Right lung (tissue), 5 donors: ENCODE data around the gene DTYMK. TPM values are rescaled to one million over a fixed set of nuclear protein-coding genes. Genes with fewer than 3 reads are reported as not detected.

ENCODE experiments used
- DNase-seq, 2 donors: peaks; one replicate each; pipeline ENCODE4 v3.0.0-alpha.2; 2013
- polyA plus RNA-seq, 5 donors: library from polyadenylated mRNA; unstranded; fragments of 120-200 nt; gene quantifications; one replicate each; pipeline versions ENCODE4 v1.2.1 to v1.2.3, GENCODE V29; 2013; ENCODE audit warnings: inconsistent platforms in 1 of 5, low replicate concordance in 1 of 5; ENCODE audit not compliant: insufficient read length in 5 of 5, insufficient read depth in 1 of 5

DTYMK gene
- polyA plus RNA-seq, 5 donors: 36.1 to 54.2 (median 46.0) TPM

- DNase-seq: no peak
Measured at GRCh38 chr2:241720099-241720498, 33.5 kb upstream of the DTYMK start.

GRCh38 chr2:241719093-241719492, 32.5 kb upstream of the DTYMK start:
- DNase-seq: no peak

GRCh38 chr2:241708879-241709278, 22.3 kb upstream of the DTYMK start:
- DNase-seq: no peak

- DNase-seq: no peak
Measured at GRCh38 chr2:241706537-241706936, 19.9 kb upstream of the DTYMK start.

GRCh38 chr2:241703032-241703604, 16.5 kb upstream of the DTYMK start:
- peak; percentile 9 to 20 for DNase-seq

- peak; percentile 81 to 83 for DNase-seq
Measured at GRCh38 chr2:241702155-241703031, 15.8 kb upstream of the DTYMK start.

GRCh38 chr2:241701399-241702154, 15.0 kb upstream of the DTYMK start, which contains the start of gene ING5:
ING5 (plus strand) TSS chr2:241702039; CDS start chr2:241702066, 27 bp downstream.
- peak; percentile 93 to 95 for DNase-seq

- DNase-seq: no peak
Measured at GRCh38 chr2:241701149-241701398, 14.5 kb upstream of the DTYMK start.

- DNase-seq: no peak
Measured at GRCh38 chr2:241695651-241696050, 9.0 kb upstream of the DTYMK start.

- no peak for DNase-seq
Measured at GRCh38 chr2:241692448-241692847, 5.8 kb upstream of the DTYMK start.

GRCh38 chr2:241690202-241690717, 3.6 kb upstream of the DTYMK start:
- no peak for DNase-seq

GRCh38 chr2:241689306-241689705, 2.7 kb upstream of the DTYMK start:
- DNase-seq: no peak

- DNase-seq: no peak
Measured at GRCh38 chr2:241686324-241686649, 328 bp downstream of the DTYMK start.

- no peak for DNase-seq
Measured at GRCh38 chr2:241680827-241681599, 5.6 kb downstream of the DTYMK start.

GRCh38 chr2:241680044-241680443, 6.6 kb downstream of the DTYMK start:
- DNase-seq: no peak

- no peak for DNase-seq
Measured at GRCh38 chr2:241678784-241679540, 7.7 kb downstream of the DTYMK start.

- no peak for DNase-seq
Measured at GRCh38 chr2:241678307-241678706, 8.3 kb downstream of the DTYMK start.

GRCh38 chr2:241677392-241677791, 9.2 kb downstream of the DTYMK start:
- DNase-seq: no peak

GRCh38 chr2:241676665-241677064, 9.9 kb downstream of the DTYMK start:
- DNase-seq: no peak

GRCh38 chr2:241675885-241676284, 10.7 kb downstream of the DTYMK start:
- no peak for DNase-seq
